Gastroesophageal sphincter (tissue), 3 donors: ENCODE data around the gene UVSSA.

Experiments used
- CTCF ChIP-seq, 4 experiments: fragments of 200-600 bp in 2 of 4; fragments of 450-650 bp in 2 of 4; sonication (generic) in 1 of 4; IDR thresholded peaks; one replicate each; pipeline ENCODE4 v1.5.1; 2017 to 2019; ENCODE audit warnings: antibody characterized with exemption in 4 of 4, mild to moderate bottlenecking in 2 of 4, moderate library complexity in 2 of 4
- EP300 ChIP-seq: sonication (generic); formaldehyde crosslinking; IDR thresholded peaks from one replicate; pipeline ENCODE4 v1.6.1; 2017; ENCODE audit warnings: antibody characterized with exemption, mild to moderate bottlenecking

GRCh38 chr4:1365271-1366178 lies 18.5 kb downstream of the UVSSA start:
- TF ChIP-seq CTCF (IDR thresholded peaks at IDR 0.05) (no peak), EP300 (no peak)
